Measurements from ENCODE around the gene GNB1. TPM values are rescaled to one million over a fixed set of nuclear protein-coding genes. Genes with fewer than 3 reads are reported as not detected.

Gene GNB1
- total and polyA plus RNA-seq, 10 of the 15 experiments (the other 5 are each of a cell fraction or from before 2014, with no cell fraction given), result 23.0 to 392 (median 93.9) TPM

DNA sequence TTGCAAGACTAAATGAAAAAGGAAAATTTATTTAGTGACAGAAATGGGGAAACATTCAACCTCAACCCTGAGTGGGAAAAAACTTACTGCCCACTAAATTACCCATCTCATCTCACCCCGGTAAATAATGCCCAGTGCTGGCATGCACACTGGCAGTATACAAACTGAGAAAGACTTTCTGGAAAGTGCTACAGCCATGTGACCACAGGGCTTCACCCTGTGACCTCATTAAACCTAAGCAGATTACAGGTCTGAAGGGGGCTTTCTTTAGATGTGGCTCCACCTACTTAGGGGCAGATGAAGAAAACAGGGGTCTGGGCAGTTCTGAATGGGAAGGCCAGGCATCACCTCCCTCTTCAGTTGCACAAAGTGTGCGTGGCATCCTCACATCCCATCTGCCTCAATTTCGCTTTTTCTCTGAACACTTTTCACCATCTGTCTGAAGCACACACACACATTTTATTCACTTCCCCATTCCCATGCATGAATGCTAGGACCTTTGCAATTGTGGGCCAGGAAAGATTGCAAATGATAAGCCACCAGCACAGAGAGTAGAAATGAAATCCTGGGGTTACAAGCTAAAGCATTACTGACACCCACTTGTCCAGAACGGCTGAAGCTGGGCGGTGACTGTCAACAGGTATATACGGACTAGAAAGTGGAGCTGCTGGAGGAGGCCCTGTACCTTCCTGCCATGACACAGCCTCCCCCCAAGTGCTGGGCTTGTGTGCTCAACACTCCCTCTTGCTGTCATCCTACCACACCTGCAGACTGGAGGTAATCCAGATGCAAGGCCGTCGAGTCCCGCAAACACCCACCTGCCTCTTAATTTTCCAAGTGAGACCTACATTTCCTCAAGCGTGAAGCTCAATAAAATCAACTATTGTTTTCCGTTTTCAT, 115.3 kb downstream of the GNB1 start (continued):
- no peak for TF ChIP-seq ZSCAN29 (IDR thresholded peaks at IDR 0.05)
- TF ChIP-seq BHLHE40 (IDR thresholded peaks at IDR 0.05; ENCODE audit: borderline replicate concordance in 1 of 2, low read depth in 2 of 2, low read length in 1 of 2), result no peak
- no peak for TF ChIP-seq TARDBP (IDR thresholded peaks at IDR 0.05; ENCODE audit: borderline replicate concordance)
- no peak for TF ChIP-seq SUPT20H (IDR thresholded peaks at IDR 0.05; ENCODE audit: borderline replicate concordance, control insufficient read depth, low read depth, low read length)
- TF ChIP-seq MYC (IDR thresholded peaks at IDR 0.05; ENCODE audit: insufficient read depth, insufficient read length, insufficient replicate concordance, low read length, severe bottlenecking), result no peak
- no peak for TF ChIP-seq CHD4 (IDR thresholded peaks at IDR 0.05)
- no peak for TF ChIP-seq CHD2 (IDR thresholded peaks at IDR 0.05; ENCODE audit: borderline replicate concordance, low read depth, low read length)
- no peak for TF ChIP-seq POLR2AphosphoS2 (IDR thresholded peaks at IDR 0.05; ENCODE audit: low read depth, low read length)
- TF ChIP-seq RAD51 (IDR thresholded peaks at IDR 0.05), result peak; percentile 87
- TF ChIP-seq, protein P1, sequence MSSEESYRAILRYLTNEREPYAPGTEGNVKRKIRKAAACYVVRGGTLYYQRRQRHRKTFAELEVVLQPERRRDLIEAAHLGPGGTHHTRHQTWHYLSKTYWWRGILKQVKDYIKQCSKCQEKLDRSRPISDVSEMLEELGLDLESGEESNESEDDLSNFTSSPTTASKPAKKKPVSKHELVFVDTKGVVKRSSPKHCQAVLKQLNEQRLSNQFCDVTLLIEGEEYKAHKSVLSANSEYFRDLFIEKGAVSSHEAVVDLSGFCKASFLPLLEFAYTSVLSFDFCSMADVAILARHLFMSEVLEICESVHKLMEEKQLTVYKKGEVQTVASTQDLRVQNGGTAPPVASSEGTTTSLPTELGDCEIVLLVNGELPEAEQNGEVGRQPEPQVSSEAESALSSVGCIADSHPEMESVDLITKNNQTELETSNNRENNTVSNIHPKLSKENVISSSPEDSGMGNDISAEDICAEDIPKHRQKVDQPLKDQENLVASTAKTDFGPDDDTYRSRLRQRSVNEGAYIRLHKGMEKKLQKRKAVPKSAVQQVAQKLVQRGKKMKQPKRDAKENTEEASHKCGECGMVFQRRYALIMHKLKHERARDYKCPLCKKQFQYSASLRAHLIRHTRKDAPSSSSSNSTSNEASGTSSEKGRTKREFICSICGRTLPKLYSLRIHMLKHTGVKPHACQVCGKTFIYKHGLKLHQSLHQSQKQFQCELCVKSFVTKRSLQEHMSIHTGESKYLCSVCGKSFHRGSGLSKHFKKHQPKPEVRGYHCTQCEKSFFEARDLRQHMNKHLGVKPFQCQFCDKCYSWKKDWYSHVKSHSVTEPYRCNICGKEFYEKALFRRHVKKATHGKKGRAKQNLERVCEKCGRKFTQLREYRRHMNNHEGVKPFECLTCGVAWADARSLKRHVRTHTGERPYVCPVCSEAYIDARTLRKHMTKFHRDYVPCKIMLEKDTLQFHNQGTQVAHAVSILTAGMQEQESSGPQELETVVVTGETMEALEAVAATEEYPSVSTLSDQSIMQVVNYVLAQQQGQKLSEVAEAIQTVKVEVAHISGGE (CRISPR knock-in tag; IDR thresholded peaks at IDR 0.05), result no peak
- TF ChIP-seq CREM (IDR thresholded peaks at IDR 0.05; ENCODE audit: low read depth), result no peak
- TF ChIP-seq YBX1 (IDR thresholded peaks at IDR 0.05), result no peak
- no peak for TF ChIP-seq BRCA1 (IDR thresholded peaks at IDR 0.05; ENCODE audit: low read depth, low read length)
- no peak for TF ChIP-seq WRNIP1 (IDR thresholded peaks at IDR 0.05; ENCODE audit: borderline replicate concordance, low read depth, low read length)
- no peak for TF ChIP-seq SMARCA5 (IDR thresholded peaks at IDR 0.05)
- TF ChIP-seq KAT2A (conservative IDR thresholded peaks at IDR 0.05; ENCODE audit: control insufficient read depth, low read depth, low read length), result no peak
- TF ChIP-seq, protein P2, sequence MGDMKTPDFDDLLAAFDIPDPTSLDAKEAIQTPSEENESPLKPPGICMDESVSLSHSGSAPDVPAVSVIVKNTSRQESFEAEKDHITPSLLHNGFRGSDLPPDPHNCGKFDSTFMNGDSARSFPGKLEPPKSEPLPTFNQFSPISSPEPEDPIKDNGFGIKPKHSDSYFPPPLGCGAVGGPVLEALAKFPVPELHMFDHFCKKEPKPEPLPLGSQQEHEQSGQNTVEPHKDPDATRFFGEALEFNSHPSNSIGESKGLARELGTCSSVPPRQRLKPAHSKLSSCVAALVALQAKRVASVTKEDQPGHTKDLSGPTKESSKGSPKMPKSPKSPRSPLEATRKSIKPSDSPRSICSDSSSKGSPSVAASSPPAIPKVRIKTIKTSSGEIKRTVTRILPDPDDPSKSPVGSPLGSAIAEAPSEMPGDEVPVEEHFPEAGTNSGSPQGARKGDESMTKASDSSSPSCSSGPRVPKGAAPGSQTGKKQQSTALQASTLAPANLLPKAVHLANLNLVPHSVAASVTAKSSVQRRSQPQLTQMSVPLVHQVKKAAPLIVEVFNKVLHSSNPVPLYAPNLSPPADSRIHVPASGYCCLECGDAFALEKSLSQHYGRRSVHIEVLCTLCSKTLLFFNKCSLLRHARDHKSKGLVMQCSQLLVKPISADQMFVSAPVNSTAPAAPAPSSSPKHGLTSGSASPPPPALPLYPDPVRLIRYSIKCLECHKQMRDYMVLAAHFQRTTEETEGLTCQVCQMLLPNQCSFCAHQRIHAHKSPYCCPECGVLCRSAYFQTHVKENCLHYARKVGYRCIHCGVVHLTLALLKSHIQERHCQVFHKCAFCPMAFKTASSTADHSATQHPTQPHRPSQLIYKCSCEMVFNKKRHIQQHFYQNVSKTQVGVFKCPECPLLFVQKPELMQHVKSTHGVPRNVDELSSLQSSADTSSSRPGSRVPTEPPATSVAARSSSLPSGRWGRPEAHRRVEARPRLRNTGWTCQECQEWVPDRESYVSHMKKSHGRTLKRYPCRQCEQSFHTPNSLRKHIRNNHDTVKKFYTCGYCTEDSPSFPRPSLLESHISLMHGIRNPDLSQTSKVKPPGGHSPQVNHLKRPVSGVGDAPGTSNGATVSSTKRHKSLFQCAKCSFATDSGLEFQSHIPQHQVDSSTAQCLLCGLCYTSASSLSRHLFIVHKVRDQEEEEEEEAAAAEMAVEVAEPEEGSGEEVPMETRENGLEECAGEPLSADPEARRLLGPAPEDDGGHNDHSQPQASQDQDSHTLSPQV (IDR thresholded peaks at IDR 0.05), result no peak
- TF ChIP-seq SREBF2 (IDR thresholded peaks at IDR 0.05; ENCODE audit: low read length), result no peak
- no peak for TF ChIP-seq EZH2 (IDR thresholded peaks at IDR 0.05; ENCODE audit: borderline replicate concordance, control insufficient read depth, low read depth, low read length)
- no peak for TF ChIP-seq NFIC (IDR thresholded peaks at IDR 0.05; ENCODE audit: low read depth, low read length)
- no peak for TF ChIP-seq SMC3 (IDR thresholded peaks at IDR 0.05; ENCODE audit: borderline replicate concordance, low read length)
- TF ChIP-seq TCF7 (IDR thresholded peaks at IDR 0.05; ENCODE audit: borderline replicate concordance), result no peak
- no peak for TF ChIP-seq HCFC1 (IDR thresholded peaks at IDR 0.05; ENCODE audit: low read length)
- no peak for TF ChIP-seq SUZ12 (IDR thresholded peaks at IDR 0.05; ENCODE audit: unreplicated experiment)
- TF ChIP-seq NFXL1 (IDR thresholded peaks at IDR 0.05; ENCODE audit: borderline replicate concordance), result no peak

All from GM12878 (cell line).